Measurements from ENCODE around the gene DTNB.

Gene DTNB

GRCh38 chr2:25559148-25559547 is 114.2 kb downstream of the DTNB start:
- H3K9me3 ChIP-seq (ENCODE audit: control insufficient read depth, insufficient read depth, low read depth, low read length): no peaks in the 10 kb centered on the region
- TF ChIP-seq ZSCAN23 (tag by site-specific recombination; IDR thresholded peaks at IDR 0.05) (no peak), ZNF202 (tag by site-specific recombination; IDR thresholded peaks at IDR 0.05; ENCODE audit: borderline replicate concordance) (no peak), ZNF132 (tag by site-specific recombination; IDR thresholded peaks at IDR 0.05; ENCODE audit: borderline replicate concordance) (no peak), ZNF112 (tag by site-specific recombination; IDR thresholded peaks at IDR 0.05) (no peak), KLF7 (tag by site-specific recombination; IDR thresholded peaks at IDR 0.05; ENCODE audit: borderline replicate concordance) (no peak), ZNF837 (tag by site-specific recombination; IDR thresholded peaks at IDR 0.05) (no peak), AEBP2 (tag by site-specific recombination; IDR thresholded peaks at IDR 0.05; ENCODE audit: borderline replicate concordance) (no peak), BCL11B (tag by site-specific recombination; IDR thresholded peaks at IDR 0.05; ENCODE audit: low read depth) (no peak), ZBTB20 (tag by site-specific recombination; IDR thresholded peaks at IDR 0.05) (no peak), CTCF (tag by site-specific recombination; IDR thresholded peaks at IDR 0.05) (no peak), SETDB1 (IDR thresholded peaks at IDR 0.05; ENCODE audit: insufficient read length, low read length) (no peak), TSHZ1 (tag by site-specific recombination; IDR thresholded peaks at IDR 0.05; ENCODE audit: borderline replicate concordance) (no peak), ZNF214 (tag by site-specific recombination; IDR thresholded peaks at IDR 0.05; ENCODE audit: borderline replicate concordance) (no peak), ZNF433 (tag by site-specific recombination; IDR thresholded peaks at IDR 0.05; ENCODE audit: low read depth) (no peak), ZNF843 (tag by site-specific recombination; IDR thresholded peaks at IDR 0.05) (no peak), ZEB2 (tag by site-specific recombination; IDR thresholded peaks at IDR 0.05) (no peak)
- H3K4me3 ChIP-seq (ENCODE audit: low read depth, low read length): no peak overlapping the region
- no peaks in the 10 kb centered on the region for H3K4me1 ChIP-seq (ENCODE audit: control insufficient read depth, insufficient read depth, low read length)
- no peaks in the 10 kb centered on the region for H3K36me3 ChIP-seq (ENCODE audit: control insufficient read depth in 2 of 2, insufficient read depth in 1 of 2, low read length in 2 of 2)
- ChIA-PET POLR2A (no interaction called here), CTCF (no interaction called here)
- H3K27ac ChIP-seq (ENCODE audit: extremely low read depth, low read depth, low read length): no peak overlapping the region

- H3K27ac ChIP-seq (ENCODE audit: extremely low read depth, low read depth, low read length): no peak overlapping the region
- no peaks in the 10 kb centered on the region for H3K36me3 ChIP-seq (ENCODE audit: control insufficient read depth in 2 of 2, insufficient read depth in 1 of 2, low read length in 2 of 2)
Measured at GRCh38 chr2:25558262-25558661, 115.1 kb downstream of the DTNB start.

More at GRCh38 chr2:25558262-25558661, 115.1 kb downstream of the DTNB start:
- H3K4me3 ChIP-seq (ENCODE audit: low read depth, low read length): no peak overlapping the region
- no peaks in the 10 kb centered on the region for H3K4me1 ChIP-seq (ENCODE audit: control insufficient read depth, insufficient read depth, low read length)
- no peaks in the 10 kb centered on the region for H3K9me3 ChIP-seq (ENCODE audit: control insufficient read depth, insufficient read depth, low read depth, low read length)
- ChIA-PET CTCF (interaction anchor here (0.9 kb wide), 1 partner anchor 10 kb away, joined by 3 read pairs; no protein-coding TSS in a partner anchor), POLR2A (no interaction called here)
- peak; percentile 70 for TF ChIP-seq FEZF1 (tag by site-specific recombination; IDR thresholded peaks at IDR 0.05)
- no peak for TF ChIP-seq ZNF132 (tag by site-specific recombination; IDR thresholded peaks at IDR 0.05; ENCODE audit: borderline replicate concordance)
